Osteoblast (primary cell): ENCODE measurements around the gene STK33. TPM values are rescaled to one million over a fixed set of nuclear protein-coding genes. Genes with fewer than 3 reads are reported as not detected.

ENCODE experiments used
- DNase-seq: peaks from one replicate; pipeline ENCODE4 v3.0.0; 2011; ENCODE audit warnings: low spot score, mixed read lengths; ENCODE audit not compliant: insufficient read length; ENCODE audit errors: missing footprints
- H2AFZ ChIP-seq: 2 replicates; pipeline ENCODE4 v1.6.0; 2011; ENCODE audit warnings: mild to moderate bottlenecking, low read length
- H3K27ac ChIP-seq: 2 replicates; pipeline ENCODE4 v1.5.1; 2011; ENCODE audit warnings: mild to moderate bottlenecking, low read depth, low read length, moderate library complexity
- H3K27me3 ChIP-seq: 2 replicates; pipeline ENCODE4 v1.6.0; 2012; ENCODE audit warnings: mild to moderate bottlenecking, control low read depth, inconsistent platforms, low read length, moderate library complexity; ENCODE audit not compliant: insufficient read depth
- H3K36me3 ChIP-seq: 2 replicates; pipeline ENCODE4 v1.5.1; 2011; ENCODE audit warnings: mild to moderate bottlenecking, low read length, control low read depth, moderate library complexity; ENCODE audit not compliant: insufficient read depth
- H3K4me1 ChIP-seq: 2 replicates; pipeline ENCODE4 v1.5.1; 2011; ENCODE audit warnings: mild to moderate bottlenecking, low read length, control low read depth, moderate library complexity; ENCODE audit not compliant: insufficient read depth
- H3K4me2 ChIP-seq: 2 replicates; pipeline ENCODE4 v1.6.0; 2011; ENCODE audit warnings: mild to moderate bottlenecking, low read length; ENCODE audit not compliant: insufficient read depth
- H3K4me3 ChIP-seq: fragments of 200-600 bp; sonication (generic); 3 replicates; pipeline ENCODE4 v1.5.1; 2012; ENCODE audit warnings: mild to moderate bottlenecking, low read length, inconsistent platforms; ENCODE audit not compliant: insufficient read depth
- H3K79me2 ChIP-seq: 2 replicates; pipeline ENCODE4 v1.6.0; 2012; ENCODE audit warnings: mild to moderate bottlenecking, low read length, control low read depth, inconsistent platforms; ENCODE audit not compliant: insufficient read depth
- H3K9me3 ChIP-seq: 2 replicates; pipeline ENCODE4 v1.5.1; 2011; ENCODE audit warnings: low read depth, low read length, control low read depth
- H4K20me1 ChIP-seq: 2 replicates; pipeline ENCODE4 v1.6.0; 2012; ENCODE audit warnings: mild to moderate bottlenecking, low read length, control low read depth; ENCODE audit not compliant: insufficient read depth
- total RNA-seq: library from RNA; depleted of rRNA; stranded (reverse); fragments of >200 nt; gene quantifications from 2 replicates; pipeline ENCODE4 v1.2.3, GENCODE V29; 2012
- TF ChIP-seq, protein P1 (sequence below): IDR thresholded peaks from 2 replicates; pipeline ENCODE4 v1.5.1; 2011; ENCODE audit warnings: mild to moderate bottlenecking, low read depth, low read length, moderate library complexity; ENCODE audit errors: extremely low read depth

STK33 gene
- total RNA-seq, 1 donor: 0.72 TPM

DNA sequence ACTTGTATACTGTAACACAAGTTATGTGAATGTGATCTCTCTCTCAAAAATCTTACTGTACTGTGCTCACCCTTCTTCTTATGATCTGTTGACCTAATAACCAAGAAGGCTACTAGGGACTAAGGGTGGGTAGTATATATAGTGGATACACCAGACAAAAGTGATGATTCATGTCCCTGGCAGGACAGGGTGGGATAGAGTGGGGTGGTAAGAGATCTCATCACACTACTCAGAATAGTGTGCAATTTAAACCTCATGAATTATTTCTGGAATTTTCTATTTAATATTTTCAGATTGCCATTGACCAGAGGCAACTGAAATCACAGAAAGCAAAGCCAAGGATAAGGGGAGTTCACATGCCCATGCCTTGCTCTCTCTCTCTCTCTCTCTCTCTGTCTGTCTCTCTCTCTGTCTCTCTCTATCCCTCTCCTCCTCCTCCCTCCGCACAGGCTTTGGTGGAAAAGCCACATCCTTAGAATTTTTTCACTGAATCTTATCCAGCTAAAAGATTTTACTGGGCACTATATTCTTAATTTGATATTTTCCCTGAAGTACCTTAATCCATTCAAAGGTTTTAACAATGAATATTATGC is 12.0 kb upstream of the STK33 start:
- no peaks in the 10 kb centered on the region for H3K9me3 ChIP-seq
- no peaks in the 10 kb centered on the region for H3K79me2 ChIP-seq
- TF ChIP-seq, protein P1, sequence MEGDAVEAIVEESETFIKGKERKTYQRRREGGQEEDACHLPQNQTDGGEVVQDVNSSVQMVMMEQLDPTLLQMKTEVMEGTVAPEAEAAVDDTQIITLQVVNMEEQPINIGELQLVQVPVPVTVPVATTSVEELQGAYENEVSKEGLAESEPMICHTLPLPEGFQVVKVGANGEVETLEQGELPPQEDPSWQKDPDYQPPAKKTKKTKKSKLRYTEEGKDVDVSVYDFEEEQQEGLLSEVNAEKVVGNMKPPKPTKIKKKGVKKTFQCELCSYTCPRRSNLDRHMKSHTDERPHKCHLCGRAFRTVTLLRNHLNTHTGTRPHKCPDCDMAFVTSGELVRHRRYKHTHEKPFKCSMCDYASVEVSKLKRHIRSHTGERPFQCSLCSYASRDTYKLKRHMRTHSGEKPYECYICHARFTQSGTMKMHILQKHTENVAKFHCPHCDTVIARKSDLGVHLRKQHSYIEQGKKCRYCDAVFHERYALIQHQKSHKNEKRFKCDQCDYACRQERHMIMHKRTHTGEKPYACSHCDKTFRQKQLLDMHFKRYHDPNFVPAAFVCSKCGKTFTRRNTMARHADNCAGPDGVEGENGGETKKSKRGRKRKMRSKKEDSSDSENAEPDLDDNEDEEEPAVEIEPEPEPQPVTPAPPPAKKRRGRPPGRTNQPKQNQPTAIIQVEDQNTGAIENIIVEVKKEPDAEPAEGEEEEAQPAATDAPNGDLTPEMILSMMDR: no peak
- no peaks in the 10 kb centered on the region for H3K36me3 ChIP-seq
- no peaks in the 10 kb centered on the region for H3K27me3 ChIP-seq
- no peak overlapping the region for H2AFZ ChIP-seq
- H3K4me2 ChIP-seq: no peak overlapping the region
- peaks cover 13% of the 10 kb centered on the region for H3K4me1 ChIP-seq
- no peaks in the 10 kb centered on the region for H4K20me1 ChIP-seq
- H3K27ac ChIP-seq: no peak overlapping the region
- no peak for DNase-seq
- no peak overlapping the region for H3K4me3 ChIP-seq

- Histone ChIP-seq H3K4me2 (peak overlapping the region; percentile 56), H3K27me3 (no peaks in the 10 kb centered on the region), H2AFZ (no peak overlapping the region), H3K9me3 (no peaks in the 10 kb centered on the region), H3K79me2 (no peaks in the 10 kb centered on the region), H3K4me3 (no peak overlapping the region), H3K36me3 (no peaks in the 10 kb centered on the region), H3K4me1 (peaks cover 13% of the 10 kb centered on the region), H4K20me1 (no peaks in the 10 kb centered on the region), H3K27ac (peak overlapping the region; percentile 80)
- TF ChIP-seq, protein P1: peak; percentile 92
- peak; percentile 94 for DNase-seq
These were observed 10.2 kb upstream of the STK33 start for GRCh38 chr11:8604078-8604723.

GRCh38 chr11:8603696-8604077 is 9.7 kb upstream of the STK33 start:
- Histone ChIP-seq H4K20me1 (no peaks in the 10 kb centered on the region), H3K4me1 (peaks cover 10% of the 10 kb centered on the region), H3K36me3 (no peaks in the 10 kb centered on the region), H3K4me3 (no peak overlapping the region), H3K27me3 (no peaks in the 10 kb centered on the region), H3K27ac (peak overlapping the region; percentile 35), H3K79me2 (no peaks in the 10 kb centered on the region), H2AFZ (no peak overlapping the region), H3K4me2 (no peak overlapping the region), H3K9me3 (no peaks in the 10 kb centered on the region)
- no peak for DNase-seq
- TF ChIP-seq, protein P1: no peak

DNA sequence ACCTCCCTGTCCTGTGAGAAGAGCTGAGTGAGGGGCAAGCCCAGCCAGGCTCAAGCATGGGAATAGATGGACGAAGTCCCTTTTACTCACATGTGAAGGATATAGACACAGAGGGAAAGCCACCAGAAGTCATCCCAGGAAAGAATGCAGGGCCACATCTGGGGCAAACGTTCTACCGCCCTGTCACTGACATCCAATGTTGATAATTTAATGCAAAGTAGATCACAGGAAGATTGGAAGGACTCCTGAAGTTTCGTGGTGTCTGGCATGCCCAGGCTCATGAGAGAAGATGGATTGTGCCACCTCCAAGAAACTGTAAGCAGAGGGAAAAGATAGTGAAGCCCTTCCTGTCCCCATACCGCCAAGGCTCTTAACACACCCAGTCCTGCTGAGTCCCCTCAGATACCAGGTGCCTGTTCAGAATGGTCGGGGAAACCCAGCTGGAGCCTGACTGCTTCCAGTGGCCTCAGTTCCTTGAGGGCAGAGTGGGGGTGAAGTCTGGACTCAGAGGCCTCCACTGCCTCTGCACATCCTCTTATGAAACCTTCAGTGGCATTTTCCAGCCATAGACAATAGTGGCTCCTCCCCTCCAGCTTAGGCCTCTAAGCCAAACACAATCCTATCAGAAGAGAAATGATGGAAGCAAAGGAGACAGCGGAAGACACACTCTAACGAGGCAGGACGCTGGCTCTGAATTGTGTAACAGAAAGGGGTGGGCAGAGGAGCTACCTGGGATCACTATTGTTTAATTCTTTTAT is 7.5 kb upstream of the STK33 start:
- no peak for DNase-seq
- H3K4me1 ChIP-seq: peaks cover 14% of the 10 kb centered on the region
- H3K79me2 ChIP-seq: no peaks in the 10 kb centered on the region
- TF ChIP-seq, protein P1: no peak
- H3K27me3 ChIP-seq: no peaks in the 10 kb centered on the region
- H3K4me3 ChIP-seq: no peak overlapping the region
- no peak overlapping the region for H2AFZ ChIP-seq
- no peaks in the 10 kb centered on the region for H3K36me3 ChIP-seq
- no peaks in the 10 kb centered on the region for H4K20me1 ChIP-seq
- H3K9me3 ChIP-seq: no peaks in the 10 kb centered on the region
- H3K4me2 ChIP-seq: no peak overlapping the region
- no peak overlapping the region for H3K27ac ChIP-seq
